NCI-H1092 (cell line): ENCODE data around the gene TRAPPC12.
"Not testable (repeated sequence)": the region's sequence is repeated elsewhere in the genome, so short reads cannot be mapped to it uniquely, and the experiment has no call there.

ENCODE experiments used
- DNase-seq: peaks from one replicate; lab custom pipeline; 2025; lab: John Stamatoyannopoulos, UW

The TRAPPC12 gene

GRCh38 chr2:3379647-3380534, at the start of gene TRAPPC12:
Gene TRAPPC12 (plus strand): TSS chr2:3379694. CDS start chr2:3387624, 7,930 bp downstream.
- DNase-seq, result peak; percentile 82

GRCh38 chr2:3332133-3332532, 47.4 kb upstream of the TRAPPC12 start:
- DNase-seq, result no peak

- DNase-seq, result no peak
These were observed 44.8 kb upstream of the TRAPPC12 start for GRCh38 chr2:3334392-3335345.

GRCh38 chr2:3336844-3337243, 42.6 kb upstream of the TRAPPC12 start:
- no peak for DNase-seq

- no peak for DNase-seq
These were observed 41.2 kb upstream of the TRAPPC12 start for GRCh38 chr2:3338340-3338739.

- DNase-seq, result no peak
These were observed 39.4 kb upstream of the TRAPPC12 start for GRCh38 chr2:3340144-3340543.

GRCh38 chr2:3341336-3341735, 38.2 kb upstream of the TRAPPC12 start:
- no peak for DNase-seq

GRCh38 chr2:3342324-3342723, 37.2 kb upstream of the TRAPPC12 start:
- no peak for DNase-seq

- DNase-seq, result no peak
These were observed 36.5 kb upstream of the TRAPPC12 start for GRCh38 chr2:3343012-3343411.

GRCh38 chr2:3344897-3345296, 34.6 kb upstream of the TRAPPC12 start:
- no peak for DNase-seq

GRCh38 chr2:3345621-3346020, 33.9 kb upstream of the TRAPPC12 start:
- no peak for DNase-seq

GRCh38 chr2:3348767-3349166, 30.7 kb upstream of the TRAPPC12 start:
- peak; percentile 44 for DNase-seq

GRCh38 chr2:3349211-3349693, 30.2 kb upstream of the TRAPPC12 start:
- DNase-seq, result peak; percentile 46

- no peak for DNase-seq
These were observed 24.5 kb upstream of the TRAPPC12 start for GRCh38 chr2:3354986-3355385.

GRCh38 chr2:3355951-3356569, 23.4 kb upstream of the TRAPPC12 start:
- DNase-seq, result no peak

GRCh38 chr2:3356799-3357198, 22.7 kb upstream of the TRAPPC12 start:
- DNase-seq, result no peak

- DNase-seq, result not testable (repeated sequence)
These were observed 22.0 kb upstream of the TRAPPC12 start for GRCh38 chr2:3357446-3357845.

- DNase-seq, result no peak
These were observed 21.6 kb upstream of the TRAPPC12 start for GRCh38 chr2:3357926-3358325.

- no peak for DNase-seq
These were observed 17.7 kb upstream of the TRAPPC12 start for GRCh38 chr2:3361518-3362389.

GRCh38 chr2:3365219-3365618, 14.3 kb upstream of the TRAPPC12 start:
- DNase-seq, result no peak

- no peak for DNase-seq
These were observed 11.2 kb upstream of the TRAPPC12 start for GRCh38 chr2:3368261-3368722.
